ENCODE data around the gene PABPN1. TPM values are rescaled to one million over a fixed set of nuclear protein-coding genes. Genes with fewer than 3 reads are reported as not detected.
A peak's percentile ranks its signal among the peaks of the same experiment; 100 is the strongest.

Gene PABPN1
- total RNA-seq, 1 donor from 2014 or later: 252 TPM

DNA sequence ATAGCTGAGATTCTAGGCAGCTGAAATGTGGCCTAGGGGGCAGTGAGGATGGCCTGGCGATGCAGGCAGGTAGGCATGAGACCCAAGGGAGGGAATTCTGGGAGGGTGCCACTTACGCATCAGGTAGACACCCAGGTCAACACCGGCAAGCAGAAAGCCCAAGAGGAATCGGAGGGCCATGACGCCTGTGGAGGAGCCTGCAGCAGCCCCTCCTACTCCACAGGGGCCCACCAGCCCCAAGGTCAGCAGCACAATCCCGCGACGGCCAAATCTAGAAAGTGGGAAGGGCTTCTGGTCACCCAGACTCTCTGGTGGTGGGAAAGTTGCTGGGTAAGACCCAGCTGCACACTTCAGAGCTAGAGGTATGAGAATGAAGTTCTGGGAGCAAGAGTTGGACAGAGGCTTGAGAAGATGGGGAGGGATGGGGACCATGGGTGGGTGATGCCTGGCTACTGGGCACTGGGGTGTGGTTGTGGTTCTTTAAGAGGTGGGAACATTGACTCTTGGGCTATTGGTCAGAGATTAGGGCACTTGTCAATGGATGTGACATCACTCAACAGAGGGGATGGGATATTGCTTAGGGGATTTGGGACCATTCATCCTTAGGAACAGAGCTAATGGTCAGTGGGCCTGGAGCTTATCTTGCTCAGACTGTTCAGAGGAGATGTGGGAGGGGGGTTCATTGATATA lies 28.0 kb downstream of the PABPN1 start:
- DNase-seq (ENCODE audit: low spot score): no peak
- Mint-ChIP-seq H3K27ac (no peak overlapping the region), H3K9me3 (no peaks in the 10 kb centered on the region)

DNA sequence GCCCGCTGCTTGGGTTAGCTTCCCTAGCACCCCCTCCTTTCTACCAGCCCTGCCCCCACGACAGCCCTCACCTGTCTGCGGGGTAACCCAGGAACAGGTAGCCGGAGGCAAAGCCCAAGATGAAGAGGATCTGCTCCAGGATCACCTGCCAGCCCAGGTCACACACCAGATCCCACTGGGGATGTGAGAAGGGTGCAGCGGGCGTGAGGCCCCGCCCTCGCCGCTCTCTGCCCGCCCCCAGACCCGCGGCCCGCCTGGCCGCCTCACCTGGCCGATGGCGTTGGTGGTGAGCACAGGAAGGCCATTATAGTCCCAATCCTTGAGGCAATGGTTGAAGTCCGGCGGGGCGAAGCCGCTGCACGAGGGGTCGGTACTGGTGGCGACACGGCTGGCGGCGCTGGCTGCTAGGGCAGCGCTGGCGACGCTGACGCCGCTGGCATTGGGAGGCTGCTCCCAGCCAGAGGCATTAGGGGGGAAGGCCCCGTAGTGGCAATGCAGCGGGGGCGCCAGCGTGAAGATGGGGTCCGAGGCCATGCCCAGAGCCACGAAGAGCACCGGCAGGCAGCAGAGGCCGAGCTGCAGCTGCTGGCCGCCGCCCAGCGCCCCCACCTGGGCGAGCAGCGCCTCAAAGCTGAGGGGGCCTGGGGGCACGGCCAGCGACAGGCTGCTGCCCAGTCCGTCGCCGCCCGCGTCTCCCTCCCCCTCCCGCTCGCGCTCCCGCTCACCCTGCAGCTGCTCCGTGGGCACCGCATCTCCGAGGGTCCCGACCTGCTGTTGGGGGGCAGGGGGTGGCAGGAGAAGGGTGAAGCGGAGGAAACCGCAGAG lies 30.6 kb downstream of the PABPN1 start:
- no peak overlapping the region for H3K27ac Mint-ChIP-seq
- no peaks in the 10 kb centered on the region for H3K36me3 Mint-ChIP-seq (ENCODE audit: low read depth)
- peaks cover 32% of the 10 kb centered on the region for H3K27me3 Mint-ChIP-seq (ENCODE audit: insufficient read depth)
- H3K4me3 Mint-ChIP-seq: peak overlapping the region; percentile 76
- DNase-seq (ENCODE audit: low spot score): no peak
- peaks cover 5% of the 10 kb centered on the region for H3K4me1 Mint-ChIP-seq (ENCODE audit: low read depth)
- intact Hi-C loops (cut with micrococcal nuclease): loop anchor here (2.0 kb wide), 1 partner anchor 23 kb away; no protein-coding TSS in a partner anchor
- H3K9me3 Mint-ChIP-seq: no peaks in the 10 kb centered on the region

More for the DNA sequence above, 28.0 kb downstream of the PABPN1 start:
- Mint-ChIP-seq H3K4me1 (ENCODE audit: low read depth) (peaks cover 5% of the 10 kb centered on the region), H3K4me3 (no peak overlapping the region), H3K27me3 (ENCODE audit: insufficient read depth) (peaks cover 35% of the 10 kb centered on the region), H3K36me3 (ENCODE audit: low read depth) (no peaks in the 10 kb centered on the region)
- intact Hi-C loops (cut with micrococcal nuclease): no loop called here

DNA sequence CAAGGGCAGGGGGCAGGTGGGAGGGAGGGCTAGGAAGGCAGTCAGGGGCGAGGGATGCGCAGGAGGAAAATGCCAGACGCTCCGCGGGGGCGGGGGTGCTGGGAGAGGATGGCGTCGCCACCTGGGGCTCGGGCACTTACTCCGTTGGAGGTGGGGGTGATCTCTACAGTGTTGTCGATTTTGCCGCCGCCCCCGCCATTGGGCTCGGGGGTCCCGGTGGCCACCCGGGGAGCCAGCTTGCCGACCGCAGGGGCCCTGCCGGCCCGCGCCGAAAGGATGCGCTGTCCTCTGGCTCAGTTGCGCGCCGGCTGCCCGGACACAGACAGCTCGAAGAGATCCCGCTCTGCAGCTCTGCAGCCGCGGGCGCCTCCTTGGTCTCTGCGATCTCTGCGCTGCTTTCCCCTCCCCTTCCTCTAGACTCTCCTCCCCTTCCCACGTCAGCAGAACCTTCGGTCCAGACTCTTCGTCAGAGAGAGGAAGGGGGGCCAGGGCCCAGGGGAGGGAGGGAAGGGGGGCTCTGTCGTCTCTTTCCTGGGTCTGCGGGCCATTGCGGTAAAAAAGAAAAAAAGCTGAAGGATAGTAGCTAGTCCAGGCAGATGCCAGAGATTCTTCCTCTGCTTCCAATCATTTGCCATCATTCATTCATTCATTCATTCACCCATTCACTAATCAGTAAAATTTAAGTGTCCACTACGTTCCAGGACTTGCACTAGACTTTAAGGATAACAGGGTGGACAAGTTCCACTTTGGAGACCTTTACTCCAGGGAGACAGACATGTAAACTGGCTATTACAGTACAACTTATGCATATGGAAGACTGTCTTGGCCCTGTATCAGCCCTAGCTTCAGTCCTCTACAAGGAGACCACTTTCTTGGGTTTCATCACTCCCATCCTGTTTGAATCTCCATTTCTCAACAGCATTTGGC lies 31.5 kb downstream of the PABPN1 start, which contains the start of gene SLC22A17:
SLC22A17 (minus strand) TSS at position 382 of the 927 bp plus-strand sequence.
- Mint-ChIP-seq H3K4me1 (ENCODE audit: low read depth) (peaks cover 5% of the 10 kb centered on the region), H3K9me3 (no peaks in the 10 kb centered on the region), H3K36me3 (ENCODE audit: low read depth) (no peaks in the 10 kb centered on the region), H3K27me3 (ENCODE audit: insufficient read depth) (peaks cover 32% of the 10 kb centered on the region), H3K27ac (no peak within 1 kb of the TSS), H3K4me3 (peak within 1 kb of the TSS; percentile 76)
- DNase-seq (ENCODE audit: low spot score): peak; percentile 27
- intact Hi-C loops (cut with micrococcal nuclease): loop anchor here (2.0 kb wide), 1 partner anchor 24 kb away; no protein-coding TSS in a partner anchor

DNA sequence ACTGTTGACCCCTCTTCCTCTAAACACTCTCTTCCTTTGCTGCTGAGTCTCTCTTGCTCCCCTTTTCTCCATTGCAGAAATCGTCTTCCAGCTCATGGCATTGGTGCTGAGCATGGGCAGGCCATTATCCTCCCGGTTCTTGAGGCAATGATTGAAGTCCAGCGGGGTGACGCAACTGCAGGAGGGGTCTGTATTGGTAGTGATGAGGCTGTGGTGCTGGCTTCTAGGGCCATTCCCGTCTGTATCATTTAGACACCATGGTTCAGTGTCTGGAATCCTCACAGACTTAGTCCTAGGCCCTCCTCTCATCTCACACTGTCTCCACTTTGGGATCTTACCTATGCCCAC lies 32.1 kb downstream of the PABPN1 start:
- Mint-ChIP-seq H3K4me3 (peak overlapping the region; percentile 76), H3K27me3 (ENCODE audit: insufficient read depth) (peaks cover 32% of the 10 kb centered on the region), H3K36me3 (ENCODE audit: low read depth) (no peaks in the 10 kb centered on the region), H3K27ac (no peak overlapping the region), H3K4me1 (ENCODE audit: low read depth) (peaks cover 5% of the 10 kb centered on the region), H3K9me3 (no peaks in the 10 kb centered on the region)
- DNase-seq (ENCODE audit: low spot score): no peak
- intact Hi-C loops (cut with micrococcal nuclease): loop anchor here (2.0 kb wide), 1 partner anchor 25 kb away; no protein-coding TSS in a partner anchor

DNA sequence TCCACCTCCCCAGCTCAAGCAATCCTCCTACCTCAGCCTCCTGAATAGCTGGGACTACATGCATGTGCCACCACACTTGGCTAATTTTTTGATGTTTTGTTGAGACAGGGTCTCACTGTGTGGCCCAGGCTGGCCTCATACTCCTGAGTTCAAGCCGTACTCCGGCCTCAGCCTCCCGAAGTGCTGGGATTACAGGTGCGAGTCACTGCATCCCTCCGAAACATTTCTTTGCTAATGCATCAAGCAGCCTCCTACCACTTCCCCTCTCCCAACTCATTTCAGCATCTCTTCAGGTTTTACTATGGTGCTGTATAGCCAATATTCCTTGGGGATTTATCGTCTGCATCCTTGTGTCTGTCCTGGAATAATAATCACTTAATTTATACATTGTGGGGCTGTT lies 33.7 kb downstream of the PABPN1 start:
- intact Hi-C loops (cut with micrococcal nuclease): no loop called here
- no peak overlapping the region for H3K27ac Mint-ChIP-seq
- peaks cover 32% of the 10 kb centered on the region for H3K27me3 Mint-ChIP-seq (ENCODE audit: insufficient read depth)
- H3K4me1 Mint-ChIP-seq (ENCODE audit: low read depth): peaks cover 5% of the 10 kb centered on the region
- no peaks in the 10 kb centered on the region for H3K9me3 Mint-ChIP-seq
- no peak for DNase-seq (ENCODE audit: low spot score)
- no peaks in the 10 kb centered on the region for H3K36me3 Mint-ChIP-seq (ENCODE audit: low read depth)
- H3K4me3 Mint-ChIP-seq: no peak overlapping the region

DNA sequence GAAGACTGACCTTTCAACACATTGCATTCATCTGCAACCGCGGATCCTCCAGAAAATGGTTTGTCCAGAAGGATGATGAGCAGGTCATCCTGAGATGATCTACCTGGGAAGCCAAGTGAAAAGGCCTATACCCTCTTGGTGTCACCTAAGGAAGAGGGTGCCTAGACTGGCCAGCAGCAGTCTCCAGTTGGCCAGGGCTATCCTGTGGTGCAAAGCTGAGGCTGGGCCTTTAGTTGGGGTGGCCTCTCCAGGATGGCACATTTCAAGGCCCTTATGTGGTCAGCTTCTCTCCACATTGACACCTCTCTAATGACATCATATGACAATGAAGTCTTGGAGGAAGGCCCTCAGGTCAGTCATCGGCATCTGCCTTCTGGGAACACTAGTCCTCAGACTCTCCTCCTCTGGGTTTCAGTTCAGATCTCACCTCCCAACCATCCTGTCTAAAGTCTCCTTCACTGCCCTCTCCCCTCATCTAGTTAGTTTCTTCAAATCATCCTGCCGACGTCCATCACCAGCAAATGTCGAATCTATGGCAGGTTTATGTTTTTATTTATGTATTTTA lies 34.7 kb downstream of the PABPN1 start:
- Mint-ChIP-seq H3K36me3 (ENCODE audit: low read depth) (no peaks in the 10 kb centered on the region), H3K27me3 (ENCODE audit: insufficient read depth) (peaks cover 24% of the 10 kb centered on the region), H3K4me3 (no peak overlapping the region), H3K9me3 (no peaks in the 10 kb centered on the region), H3K4me1 (ENCODE audit: low read depth) (peaks cover 5% of the 10 kb centered on the region), H3K27ac (no peak overlapping the region)
- no peak for DNase-seq (ENCODE audit: low spot score)
- intact Hi-C loops (cut with micrococcal nuclease): no loop called here

DNA sequence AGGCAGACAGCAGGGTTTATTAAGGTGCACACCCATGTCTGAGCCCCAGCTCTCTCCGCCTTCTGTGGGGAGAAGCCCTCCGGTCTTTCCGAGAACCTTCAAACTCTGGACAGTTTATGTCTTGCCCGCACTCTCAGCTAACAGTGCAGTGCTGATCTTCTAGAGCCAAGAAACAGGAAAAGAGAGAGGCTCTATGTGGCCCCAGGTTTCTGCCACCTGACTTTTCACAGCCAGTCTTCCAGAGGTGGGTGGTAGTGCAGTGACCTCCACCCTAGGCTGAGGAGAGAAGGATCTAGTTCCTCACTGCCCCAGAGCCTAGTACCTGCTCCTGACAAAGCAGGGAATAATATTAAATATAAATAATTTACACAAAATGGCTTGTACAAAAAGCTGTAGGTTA lies 35.4 kb downstream of the PABPN1 start:
- Mint-ChIP-seq H3K36me3 (ENCODE audit: low read depth) (no peaks in the 10 kb centered on the region), H3K4me3 (no peak overlapping the region), H3K27me3 (ENCODE audit: insufficient read depth) (peaks cover 17% of the 10 kb centered on the region), H3K4me1 (ENCODE audit: low read depth) (peaks cover 5% of the 10 kb centered on the region), H3K27ac (no peak overlapping the region), H3K9me3 (no peaks in the 10 kb centered on the region)
- no peak for DNase-seq (ENCODE audit: low spot score)
- intact Hi-C loops (cut with micrococcal nuclease): no loop called here

DNA sequence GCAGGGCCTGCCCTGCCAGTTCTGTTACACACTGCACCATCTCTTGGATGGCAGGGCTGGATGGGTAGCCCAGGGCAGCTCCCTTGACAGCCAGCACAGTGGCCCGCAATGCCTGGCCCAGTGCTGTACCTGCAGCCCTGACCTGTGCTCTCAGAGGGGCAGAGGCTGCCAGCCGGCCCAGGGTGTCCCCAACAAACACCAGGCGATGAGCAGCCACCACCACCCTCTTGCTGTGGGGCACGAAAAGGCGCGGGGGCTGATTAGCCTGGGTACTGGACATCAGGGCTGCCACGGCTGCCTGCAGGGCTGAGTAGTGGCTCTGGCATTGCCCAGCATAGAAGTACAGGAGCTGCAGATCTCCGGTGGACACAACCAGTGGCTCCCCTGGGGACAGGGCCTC lies 36.0 kb downstream of the PABPN1 start:
- no peaks in the 10 kb centered on the region for H3K9me3 Mint-ChIP-seq

DNA sequence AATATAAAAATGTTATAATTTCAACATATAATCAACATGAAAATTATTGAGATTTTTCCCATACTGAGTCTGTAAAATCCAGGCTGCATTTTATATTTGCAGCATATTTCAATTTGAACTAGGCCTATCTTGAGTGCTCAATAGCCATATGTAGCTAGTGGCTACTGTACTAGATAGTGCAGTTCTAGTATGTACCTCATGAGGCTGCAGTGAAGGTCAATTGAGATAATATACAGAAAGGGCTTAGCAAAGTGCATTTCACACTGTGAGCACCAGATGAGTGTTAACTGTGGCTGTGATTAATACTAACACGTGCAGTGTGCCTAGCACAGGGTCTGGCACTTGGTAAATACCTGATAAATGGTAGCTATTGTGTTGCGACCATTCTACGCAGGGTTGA lies 36.8 kb downstream of the PABPN1 start:
- Mint-ChIP-seq H3K9me3 (no peaks in the 10 kb centered on the region), H3K4me3 (no peak overlapping the region), H3K27me3 (ENCODE audit: insufficient read depth) (peaks cover 13% of the 10 kb centered on the region), H3K36me3 (ENCODE audit: low read depth) (no peaks in the 10 kb centered on the region), H3K27ac (no peak overlapping the region), H3K4me1 (ENCODE audit: low read depth) (peaks cover 1% of the 10 kb centered on the region)
- intact Hi-C loops (cut with micrococcal nuclease): no loop called here
- no peak for DNase-seq (ENCODE audit: low spot score)

More for the DNA sequence above, 36.0 kb downstream of the PABPN1 start:
- Mint-ChIP-seq H3K36me3 (ENCODE audit: low read depth) (no peaks in the 10 kb centered on the region), H3K4me3 (no peak overlapping the region), H3K4me1 (ENCODE audit: low read depth) (peaks cover 5% of the 10 kb centered on the region), H3K27me3 (ENCODE audit: insufficient read depth) (peaks cover 17% of the 10 kb centered on the region), H3K27ac (no peak overlapping the region)
- DNase-seq (ENCODE audit: low spot score): no peak
- intact Hi-C loops (cut with micrococcal nuclease): no loop called here

DNA sequence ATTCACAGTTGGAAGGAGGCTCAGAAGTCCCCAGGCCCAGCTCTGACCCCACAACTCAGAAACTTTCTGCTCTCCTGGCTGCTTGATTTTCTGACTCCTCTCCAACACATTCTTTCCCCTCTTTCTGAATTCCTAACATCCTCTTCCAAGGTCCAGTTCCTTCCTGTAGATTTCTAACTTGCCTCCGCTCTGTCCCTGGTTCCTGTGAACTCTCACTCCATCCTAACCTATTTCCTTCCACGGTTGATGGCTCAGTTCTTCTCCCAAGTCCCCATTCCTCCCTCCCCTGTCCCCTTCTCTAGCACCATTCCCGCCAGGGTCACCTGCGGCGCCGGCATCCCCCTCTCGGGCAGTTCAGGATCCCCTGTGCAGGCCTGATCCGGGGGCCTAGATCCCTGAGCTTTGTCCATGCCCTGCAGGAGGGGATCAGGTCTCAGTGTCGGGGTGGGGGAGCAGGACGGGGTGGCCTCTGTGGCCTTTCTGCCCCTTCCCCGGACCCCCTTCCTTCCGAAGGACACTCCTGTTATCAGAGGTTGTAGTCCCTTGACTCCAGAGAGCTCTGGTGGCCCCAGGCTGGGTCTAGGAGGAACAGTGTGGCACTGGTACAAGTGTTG lies 37.4 kb downstream of the PABPN1 start:
- Mint-ChIP-seq H3K4me3 (no peak overlapping the region), H3K4me1 (ENCODE audit: low read depth) (no peaks in the 10 kb centered on the region), H3K9me3 (no peaks in the 10 kb centered on the region), H3K27me3 (ENCODE audit: insufficient read depth) (peaks cover 11% of the 10 kb centered on the region), H3K27ac (no peak overlapping the region), H3K36me3 (ENCODE audit: low read depth) (no peaks in the 10 kb centered on the region)
- no peak for DNase-seq (ENCODE audit: low spot score)
- intact Hi-C loops (cut with micrococcal nuclease): no loop called here

DNA sequence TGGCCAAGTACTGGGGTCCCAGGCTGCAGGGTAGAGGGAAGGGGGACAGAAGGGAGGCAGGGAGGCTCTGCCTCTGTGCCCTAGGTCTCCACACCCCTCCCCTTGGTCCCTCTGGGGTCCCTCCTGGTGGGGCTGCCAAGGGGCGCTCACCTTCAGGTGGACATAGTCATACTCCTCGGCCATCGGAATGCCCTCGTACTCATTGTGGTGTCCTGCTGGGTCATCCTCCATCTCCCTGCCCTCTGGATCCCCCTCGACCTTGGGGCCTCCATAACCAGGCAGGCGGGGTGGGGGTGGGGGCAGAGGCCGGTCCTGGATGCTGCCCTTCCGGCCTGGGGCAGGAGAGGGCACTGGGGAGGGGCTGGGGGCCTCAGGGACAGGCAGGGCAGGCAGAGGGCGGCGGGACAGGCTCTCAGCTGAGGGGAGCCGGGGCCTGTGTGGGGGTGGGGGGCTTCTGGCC lies 37.9 kb downstream of the PABPN1 start:
- H3K27ac Mint-ChIP-seq: no peak overlapping the region
- H3K36me3 Mint-ChIP-seq (ENCODE audit: low read depth): no peaks in the 10 kb centered on the region
- no peak for DNase-seq (ENCODE audit: low spot score)
- H3K27me3 Mint-ChIP-seq (ENCODE audit: insufficient read depth): peaks cover 9% of the 10 kb centered on the region
- H3K4me1 Mint-ChIP-seq (ENCODE audit: low read depth): no peaks in the 10 kb centered on the region
- no peaks in the 10 kb centered on the region for H3K9me3 Mint-ChIP-seq
- intact Hi-C loops (cut with micrococcal nuclease): no loop called here
- no peak overlapping the region for H3K4me3 Mint-ChIP-seq
